ENCODE data around the gene CDPF1. TPM values are rescaled to one million over a fixed set of nuclear protein-coding genes. Genes with fewer than 3 reads are reported as not detected.

CDPF1 gene
- total and polyA plus RNA-seq, 2 donors (not counting 3 experiments of a cell fraction or from before 2014, with no cell fraction given): 9.7 to 9.9 TPM

DNA sequence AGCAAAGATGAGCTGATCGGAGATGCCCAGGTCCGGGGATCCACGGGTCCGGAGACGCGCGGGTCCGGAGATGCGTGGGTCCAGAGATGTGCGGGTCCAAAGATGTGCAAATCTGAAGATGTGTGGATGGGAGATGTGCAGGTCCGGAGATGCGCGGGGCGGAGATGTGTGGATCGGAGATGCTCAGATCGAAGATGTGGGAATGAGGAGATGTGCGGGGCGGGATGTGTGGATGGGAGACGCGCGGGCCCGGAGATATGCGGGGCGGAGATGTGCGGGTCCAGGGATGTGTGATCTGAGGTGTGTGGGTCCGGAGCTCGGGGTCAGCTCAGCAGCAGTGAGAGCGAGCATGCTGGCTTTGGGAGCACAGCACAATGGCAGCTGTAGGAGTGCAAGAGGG lies 35.5 kb downstream of the CDPF1 start:
- dilution Hi-C loops (cut with MboI; ENCODE audit: extremely low pct_ligation_motif_present, low sequenced_read_pairs): no loop called here
- FAIRE-seq (no peak), DNase-seq (ENCODE audit: low read depth, low spot score) (no peak)
- Histone ChIP-seq H3K36me3 (ENCODE audit: control insufficient read depth in 2 of 2, extremely low read depth in 1 of 2, insufficient read depth in 2 of 2, low read length in 2 of 2) (no peaks in the 10 kb centered on the region), H3K4me1 (ENCODE audit: control insufficient read depth, extremely low read depth, insufficient read depth, low read length) (no peaks in the 10 kb centered on the region), H3K9me1 (replicated peaks; ENCODE audit: control insufficient read depth, extremely low read depth, insufficient read depth, low read length) (no peaks in the 10 kb centered on the region), H3K27me3 (ENCODE audit: control insufficient read depth in 2 of 2, insufficient read depth in 2 of 2, low read length in 2 of 2) (no peaks in the 10 kb centered on the region), H3K4me3 (replicated peaks in 1 of 3; ENCODE audit: insufficient read depth in 1 of 3, low read depth in 1 of 3, low read length in 3 of 3) (no peak overlapping the region), H3K4me2 (ENCODE audit: insufficient read depth, low read length) (no peak overlapping the region), H3K27ac (ENCODE audit: insufficient read depth, low read depth, low read length) (no peak overlapping the region), H3K79me2 (ENCODE audit: control insufficient read depth, insufficient read depth, low read length) (no peaks in the 10 kb centered on the region), H3K9me3 (replicated peaks; ENCODE audit: control insufficient read depth, insufficient read depth, low read length) (no peaks in the 10 kb centered on the region), H4K20me1 (replicated peaks; ENCODE audit: control insufficient read depth, extremely low read depth, insufficient read depth, low read length) (no peaks in the 10 kb centered on the region), H2AFZ (ENCODE audit: low read depth, low read length) (no peak overlapping the region), H3K9ac (replicated peaks; ENCODE audit: extremely low read depth, insufficient read depth, low read length) (no peak overlapping the region)
- BruUV-seq (replicated peaks): no TSS peak
- intact Hi-C loops (cut with micrococcal nuclease): no loop called here
- no peak for TF ChIP-seq EZH2 (IDR thresholded peaks at IDR 0.05; ENCODE audit: borderline replicate concordance, low read depth, low read length, severe bottlenecking)
- TF ChIP-seq, protein P1, sequence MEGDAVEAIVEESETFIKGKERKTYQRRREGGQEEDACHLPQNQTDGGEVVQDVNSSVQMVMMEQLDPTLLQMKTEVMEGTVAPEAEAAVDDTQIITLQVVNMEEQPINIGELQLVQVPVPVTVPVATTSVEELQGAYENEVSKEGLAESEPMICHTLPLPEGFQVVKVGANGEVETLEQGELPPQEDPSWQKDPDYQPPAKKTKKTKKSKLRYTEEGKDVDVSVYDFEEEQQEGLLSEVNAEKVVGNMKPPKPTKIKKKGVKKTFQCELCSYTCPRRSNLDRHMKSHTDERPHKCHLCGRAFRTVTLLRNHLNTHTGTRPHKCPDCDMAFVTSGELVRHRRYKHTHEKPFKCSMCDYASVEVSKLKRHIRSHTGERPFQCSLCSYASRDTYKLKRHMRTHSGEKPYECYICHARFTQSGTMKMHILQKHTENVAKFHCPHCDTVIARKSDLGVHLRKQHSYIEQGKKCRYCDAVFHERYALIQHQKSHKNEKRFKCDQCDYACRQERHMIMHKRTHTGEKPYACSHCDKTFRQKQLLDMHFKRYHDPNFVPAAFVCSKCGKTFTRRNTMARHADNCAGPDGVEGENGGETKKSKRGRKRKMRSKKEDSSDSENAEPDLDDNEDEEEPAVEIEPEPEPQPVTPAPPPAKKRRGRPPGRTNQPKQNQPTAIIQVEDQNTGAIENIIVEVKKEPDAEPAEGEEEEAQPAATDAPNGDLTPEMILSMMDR (IDR thresholded peaks at IDR 0.05; ENCODE audit: extremely low read depth in 1 of 2, insufficient read depth in 1 of 2, low read depth in 1 of 2, low read length in 2 of 2): no peak
- no peak for TF ChIP-seq JUN (IDR thresholded peaks at IDR 0.05; ENCODE audit: borderline replicate concordance, insufficient read depth, insufficient read length, low read depth)
- TF ChIP-seq FOS (IDR thresholded peaks at IDR 0.05; ENCODE audit: borderline replicate concordance, insufficient read depth, low read length): no peak
- TF ChIP-seq POLR2AphosphoS5 (IDR thresholded peaks at IDR 0.05; ENCODE audit: insufficient read depth, low read depth, low read length): no peak
- TF ChIP-seq, protein P2, sequence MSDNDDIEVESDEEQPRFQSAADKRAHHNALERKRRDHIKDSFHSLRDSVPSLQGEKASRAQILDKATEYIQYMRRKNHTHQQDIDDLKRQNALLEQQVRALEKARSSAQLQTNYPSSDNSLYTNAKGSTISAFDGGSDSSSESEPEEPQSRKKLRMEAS (IDR thresholded peaks at IDR 0.05; ENCODE audit: insufficient read depth, insufficient read length): no peak
- no peak for TF ChIP-seq POLR2A (IDR thresholded peaks at IDR 0.05; ENCODE audit: low read depth, low read length)
- no peak for TF ChIP-seq GATA2 (IDR thresholded peaks at IDR 0.05; ENCODE audit: insufficient read depth, insufficient read length, low read depth, low read length)
- TF ChIP-seq MYC (IDR thresholded peaks at IDR 0.05; ENCODE audit: low read depth, low read length): no peak
- ChIA-PET POLR2A (no interaction called here), CTCF (no interaction called here)

Measured in endothelial cell of umbilical vein (primary cell).